NOMO-1 treated with DMSO at 0.1 percent for 48 hours (cell line): ENCODE measurements around the gene CDC42BPB.

Source experiments
- DNase-seq: peaks from one replicate; lab custom pipeline; 2025; ENCODE audit not compliant: unreplicated experiment; lab: John Stamatoyannopoulos, UW

The CDC42BPB gene

GRCh38 chr14:102885737-102886447 lies 171.5 kb downstream of the CDC42BPB start:
- DNase-seq: no peak

GRCh38 chr14:102883554-102883953 lies 173.8 kb downstream of the CDC42BPB start:
- no peak for DNase-seq

- DNase-seq: no peak
Measured at GRCh38 chr14:102883089-102883541, 174.2 kb downstream of the CDC42BPB start.
